ENCODE measurements around the gene ARHGAP15. TPM values are rescaled to one million over a fixed set of nuclear protein-coding genes. Genes with fewer than 3 reads are reported as not detected.

Gene ARHGAP15
- polyA plus RNA-seq, 3 donors, result 3.0 to 3.3 (median 3.2) TPM

- DNase-seq (ENCODE audit: extremely low read depth in 1 of 11, low read depth in 9 of 11, low spot score in 4 of 11), result no peak
These were observed 642.7 kb downstream of the ARHGAP15 start for GRCh38 chr2:143771939-143772338.

GRCh38 chr2:143776526-143777297 lies 647.5 kb downstream of the ARHGAP15 start:
- no peak for DNase-seq (ENCODE audit: extremely low read depth in 1 of 11, low read depth in 9 of 11, low spot score in 4 of 11)

- no peak for DNase-seq (ENCODE audit: extremely low read depth in 1 of 11, low read depth in 9 of 11, low spot score in 4 of 11)
These were observed 649.8 kb downstream of the ARHGAP15 start for GRCh38 chr2:143779021-143779420.

GRCh38 chr2:143786026-143786765 lies 657.0 kb downstream of the ARHGAP15 start:
- DNase-seq (ENCODE audit: extremely low read depth in 1 of 11, low read depth in 9 of 11, low spot score in 4 of 11), result peak in 10 of 11 donors; percentile 12 to 53 (median 42)

GRCh38 chr2:143787674-143788073 lies 658.5 kb downstream of the ARHGAP15 start:
- DNase-seq (ENCODE audit: extremely low read depth in 1 of 11, low read depth in 9 of 11, low spot score in 4 of 11), result no peak

- no peak for DNase-seq (ENCODE audit: extremely low read depth in 1 of 11, low read depth in 9 of 11, low spot score in 4 of 11)
These were observed 663.4 kb downstream of the ARHGAP15 start for GRCh38 chr2:143792602-143793001.

GRCh38 chr2:143793381-143793780 lies 664.2 kb downstream of the ARHGAP15 start:
- DNase-seq (ENCODE audit: extremely low read depth in 1 of 11, low read depth in 9 of 11, low spot score in 4 of 11), result no peak

- no peak for DNase-seq (ENCODE audit: extremely low read depth in 1 of 11, low read depth in 9 of 11, low spot score in 4 of 11)
These were observed 666.8 kb downstream of the ARHGAP15 start for GRCh38 chr2:143796051-143796450.

- DNase-seq (ENCODE audit: extremely low read depth in 1 of 11, low read depth in 9 of 11, low spot score in 4 of 11), result no peak
These were observed 672.3 kb downstream of the ARHGAP15 start for GRCh38 chr2:143801561-143801960.

GRCh38 chr2:143802242-143802641 lies 673.0 kb downstream of the ARHGAP15 start:
- no peak for DNase-seq (ENCODE audit: extremely low read depth in 1 of 11, low read depth in 9 of 11, low spot score in 4 of 11)

GRCh38 chr2:143802871-143803650 lies 673.8 kb downstream of the ARHGAP15 start:
- DNase-seq (ENCODE audit: extremely low read depth in 1 of 11, low read depth in 9 of 11, low spot score in 4 of 11), result no peak

GRCh38 chr2:143803936-143804335 lies 674.7 kb downstream of the ARHGAP15 start:
- DNase-seq (ENCODE audit: extremely low read depth in 1 of 11, low read depth in 9 of 11, low spot score in 4 of 11), result no peak

GRCh38 chr2:143805666-143806065 lies 676.4 kb downstream of the ARHGAP15 start:
- no peak for DNase-seq (ENCODE audit: extremely low read depth in 1 of 11, low read depth in 9 of 11, low spot score in 4 of 11)

GRCh38 chr2:143807192-143807591 lies 678.0 kb downstream of the ARHGAP15 start:
- DNase-seq (ENCODE audit: extremely low read depth in 1 of 11, low read depth in 9 of 11, low spot score in 4 of 11), result no peak

GRCh38 chr2:143807671-143808070 lies 678.5 kb downstream of the ARHGAP15 start:
- DNase-seq (ENCODE audit: extremely low read depth in 1 of 11, low read depth in 9 of 11, low spot score in 4 of 11), result no peak

GRCh38 chr2:143808166-143808565 lies 678.9 kb downstream of the ARHGAP15 start:
- no peak for DNase-seq (ENCODE audit: extremely low read depth in 1 of 11, low read depth in 9 of 11, low spot score in 4 of 11)

- DNase-seq (ENCODE audit: extremely low read depth in 1 of 11, low read depth in 9 of 11, low spot score in 4 of 11), result no peak
These were observed 685.9 kb downstream of the ARHGAP15 start for GRCh38 chr2:143815082-143815481.

- no peak for DNase-seq (ENCODE audit: extremely low read depth in 1 of 11, low read depth in 9 of 11, low spot score in 4 of 11)
These were observed 687.7 kb downstream of the ARHGAP15 start for GRCh38 chr2:143816916-143817315.

Data from renal cortex interstitium (tissue), 11 donors.